Measurements from ENCODE around the gene BDP1. TPM values are rescaled to one million over a fixed set of nuclear protein-coding genes. Genes with fewer than 3 reads are reported as not detected.

The BDP1 gene
- polyA plus RNA-seq, 1 of the 3 experiments (the other 2 are of a cell fraction), result 4.4 TPM

DNA sequence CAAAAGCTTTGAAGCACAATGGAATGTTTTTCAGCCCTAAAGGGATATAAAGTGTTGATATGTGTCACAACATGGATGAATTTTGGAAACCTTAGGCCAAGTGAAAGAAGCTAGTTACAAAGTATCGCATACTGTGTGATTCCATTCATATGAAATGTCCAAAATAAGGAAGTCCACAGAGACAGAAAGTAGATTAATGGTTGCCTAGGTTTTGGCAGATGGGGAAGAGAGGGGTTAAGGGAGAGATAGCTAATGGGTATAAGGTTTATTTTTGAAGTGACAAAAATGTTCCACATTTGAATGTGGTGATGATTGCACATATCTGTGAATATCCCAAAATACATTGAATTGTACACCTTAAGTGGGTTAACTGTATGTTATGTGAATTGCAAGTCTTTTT is 74.2 kb downstream of the BDP1 start (continued):
- TF ChIP-seq TAF1 (IDR thresholded peaks at IDR 0.05; ENCODE audit: borderline replicate concordance, low read depth, low read length) (no peak), TEAD4 (IDR thresholded peaks at IDR 0.05; ENCODE audit: borderline replicate concordance, insufficient read depth) (no peak), GABPA (IDR thresholded peaks at IDR 0.05; ENCODE audit: low read depth) (no peak), NFIC (IDR thresholded peaks at IDR 0.05; ENCODE audit: borderline replicate concordance) (no peak), EZH2phosphoT487 (IDR thresholded peaks at IDR 0.05; ENCODE audit: borderline replicate concordance, low read depth) (no peak)

DNA sequence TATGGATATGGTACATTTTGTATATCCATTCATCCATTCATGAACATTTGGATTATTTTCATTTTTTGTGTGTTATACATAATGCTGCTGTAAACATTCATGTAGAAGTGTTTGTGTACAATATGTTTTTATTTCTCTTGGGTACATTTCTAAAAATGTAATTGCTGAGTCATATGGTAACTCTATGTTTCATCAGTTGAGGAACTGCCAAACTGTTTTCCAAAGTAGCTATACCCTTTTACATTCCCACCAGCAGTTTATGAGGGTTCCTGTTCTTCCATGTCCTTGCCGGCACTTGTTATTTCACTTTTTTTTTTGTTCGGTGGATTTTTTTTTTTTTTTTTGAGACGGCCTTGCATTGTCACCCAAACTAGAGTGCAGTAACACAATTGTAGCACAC is 77.7 kb downstream of the BDP1 start:
- Histone ChIP-seq H3K79me2 (ENCODE audit: insufficient read depth) (peaks cover 5% of the 10 kb centered on the region; the same call in 1 of the 2 replicates), H3K27ac (ENCODE audit: low read depth in 2 of 2, low read length in 1 of 2) (no peak overlapping the region; a peak in 1 of 4 replicates), H3K9ac (no peak overlapping the region), H3K9me3 (no peaks in the 10 kb centered on the region), H3F3A (replicated peaks; ENCODE audit: insufficient read depth) (peaks cover 10% of the 10 kb centered on the region), H3K4me3 (ENCODE audit: low read depth in 2 of 2, low read length in 1 of 2) (no peak overlapping the region), H3K9me2 (no peaks in the 10 kb centered on the region), H3K4me2 (no peak overlapping the region), H2AFZ (ENCODE audit: low read depth) (no peak overlapping the region), H3K27me3 (ENCODE audit: insufficient read depth) (no peaks in the 10 kb centered on the region), H3K36me3 (replicated peaks in 1 of 2; ENCODE audit: control insufficient read depth in 1 of 2, insufficient read depth in 2 of 2, low read length in 1 of 2) (peaks cover 20 to 44% of the 10 kb centered on the region in 2 experiments), H3K4me1 (ENCODE audit: control insufficient read depth in 1 of 2, insufficient read depth in 2 of 2, low read depth in 1 of 2, low read length in 1 of 2) (no peaks in the 10 kb centered on the region; a peak in 1 of 4 replicates), H4K20me1 (ENCODE audit: insufficient read depth) (no peaks in the 10 kb centered on the region)
- no peak for DNase-seq
- POLR2A ChIA-PET, result no interaction called here
- TF ChIP-seq EP300 (IDR thresholded peaks at IDR 0.05; ENCODE audit: borderline replicate concordance in 1 of 2, low read depth in 1 of 2, low read length in 1 of 2), result no peak
- TF ChIP-seq, protein P1, sequence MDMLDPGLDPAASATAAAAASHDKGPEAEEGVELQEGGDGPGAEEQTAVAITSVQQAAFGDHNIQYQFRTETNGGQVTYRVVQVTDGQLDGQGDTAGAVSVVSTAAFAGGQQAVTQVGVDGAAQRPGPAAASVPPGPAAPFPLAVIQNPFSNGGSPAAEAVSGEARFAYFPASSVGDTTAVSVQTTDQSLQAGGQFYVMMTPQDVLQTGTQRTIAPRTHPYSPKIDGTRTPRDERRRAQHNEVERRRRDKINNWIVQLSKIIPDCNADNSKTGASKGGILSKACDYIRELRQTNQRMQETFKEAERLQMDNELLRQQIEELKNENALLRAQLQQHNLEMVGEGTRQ (IDR thresholded peaks at IDR 0.05; ENCODE audit: borderline replicate concordance, low read depth, low read length), result no peak
- no peak for TF ChIP-seq RXRA (IDR thresholded peaks at IDR 0.05; ENCODE audit: borderline replicate concordance, low read depth)
- TF ChIP-seq ELF1 (IDR thresholded peaks at IDR 0.05), result no peak
- TF ChIP-seq FOXM1 (IDR thresholded peaks at IDR 0.05; ENCODE audit: low read depth), result no peak
- TF ChIP-seq EZH2phosphoT487 (IDR thresholded peaks at IDR 0.05; ENCODE audit: borderline replicate concordance, low read depth), result no peak
- TF ChIP-seq, protein P2, sequence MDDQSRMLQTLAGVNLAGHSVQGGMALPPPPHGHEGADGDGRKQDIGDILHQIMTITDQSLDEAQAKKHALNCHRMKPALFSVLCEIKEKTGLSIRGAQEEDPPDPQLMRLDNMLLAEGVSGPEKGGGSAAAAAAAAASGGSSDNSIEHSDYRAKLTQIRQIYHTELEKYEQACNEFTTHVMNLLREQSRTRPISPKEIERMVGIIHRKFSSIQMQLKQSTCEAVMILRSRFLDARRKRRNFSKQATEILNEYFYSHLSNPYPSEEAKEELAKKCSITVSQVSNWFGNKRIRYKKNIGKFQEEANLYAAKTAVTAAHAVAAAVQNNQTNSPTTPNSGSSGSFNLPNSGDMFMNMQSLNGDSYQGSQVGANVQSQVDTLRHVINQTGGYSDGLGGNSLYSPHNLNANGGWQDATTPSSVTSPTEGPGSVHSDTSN (IDR thresholded peaks at IDR 0.05), result no peak
- TF ChIP-seq SMC3 (IDR thresholded peaks at IDR 0.05; ENCODE audit: low read depth, low read length), result no peak
- no peak for TF ChIP-seq TEAD4 (IDR thresholded peaks at IDR 0.05; ENCODE audit: borderline replicate concordance, insufficient read depth)
- TF ChIP-seq, protein P3, sequence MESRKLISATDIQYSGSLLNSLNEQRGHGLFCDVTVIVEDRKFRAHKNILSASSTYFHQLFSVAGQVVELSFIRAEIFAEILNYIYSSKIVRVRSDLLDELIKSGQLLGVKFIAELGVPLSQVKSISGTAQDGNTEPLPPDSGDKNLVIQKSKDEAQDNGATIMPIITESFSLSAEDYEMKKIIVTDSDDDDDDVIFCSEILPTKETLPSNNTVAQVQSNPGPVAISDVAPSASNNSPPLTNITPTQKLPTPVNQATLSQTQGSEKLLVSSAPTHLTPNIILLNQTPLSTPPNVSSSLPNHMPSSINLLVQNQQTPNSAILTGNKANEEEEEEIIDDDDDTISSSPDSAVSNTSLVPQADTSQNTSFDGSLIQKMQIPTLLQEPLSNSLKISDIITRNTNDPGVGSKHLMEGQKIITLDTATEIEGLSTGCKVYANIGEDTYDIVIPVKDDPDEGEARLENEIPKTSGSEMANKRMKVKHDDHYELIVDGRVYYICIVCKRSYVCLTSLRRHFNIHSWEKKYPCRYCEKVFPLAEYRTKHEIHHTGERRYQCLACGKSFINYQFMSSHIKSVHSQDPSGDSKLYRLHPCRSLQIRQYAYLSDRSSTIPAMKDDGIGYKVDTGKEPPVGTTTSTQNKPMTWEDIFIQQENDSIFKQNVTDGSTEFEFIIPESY (IDR thresholded peaks at IDR 0.05; ENCODE audit: borderline replicate concordance, low read depth), result no peak
- WGBS (ENCODE audit: low lambda C conversion rate), result 90% methylated on average over 3 of the region's 3 CpGs
- CTCF ChIA-PET, result no interaction called here
